ENCODE data around the gene PTPRA.
A peak's percentile ranks its signal among the peaks of the same experiment; 100 is the strongest.

- TF ChIP-seq SP1 (IDR thresholded peaks at IDR 0.05; ENCODE audit: low read depth, low read length) (no peak), PBX3 (IDR thresholded peaks at IDR 0.05; ENCODE audit: insufficient replicate concordance, low read depth, low read length) (no peak), FOS (IDR thresholded peaks at IDR 0.05; ENCODE audit: borderline replicate concordance, extremely low read depth, insufficient read length) (no peak), CBFB (IDR thresholded peaks at IDR 0.05; ENCODE audit: low read depth) (no peak), MYC (IDR thresholded peaks at IDR 0.05; ENCODE audit: insufficient read depth, insufficient read length, insufficient replicate concordance, low read length, severe bottlenecking) (no peak), ETV6 (conservative IDR thresholded peaks at IDR 0.05 in 1 of 2, IDR thresholded peaks at IDR 0.05 in 1 of 2; ENCODE audit: borderline replicate concordance in 1 of 2, low read depth in 1 of 2) (no peak), RAD21 (IDR thresholded peaks at IDR 0.05; ENCODE audit: insufficient read depth, low read depth, low read length) (peak; percentile 81), LARP7 (IDR thresholded peaks at IDR 0.05) (no peak), PKNOX1 (IDR thresholded peaks at IDR 0.05) (no peak), CTCF (IDR thresholded peaks at IDR 0.05 in 2 of 3, conservative IDR thresholded peaks at IDR 0.05 in 1 of 3; ENCODE audit: control insufficient read depth in 2 of 3, extremely low read depth in 1 of 3, insufficient read depth in 1 of 3, low read depth in 3 of 3, low read length in 3 of 3) (peak; percentile 55 to 69 (median 57); a peak in 5 of 6 replicates), JUND (IDR thresholded peaks at IDR 0.05; ENCODE audit: low read depth, low read length) (no peak), MLLT1 (IDR thresholded peaks at IDR 0.05) (no peak), HDGF (IDR thresholded peaks at IDR 0.05) (no peak)
Measured at GRCh38 chr20:3000852-3001523, 127.7 kb downstream of the PTPRA start.
